Omental fat pad (tissue), 4 donors: ENCODE measurements around the gene KLHL25. TPM values are rescaled to one million over a fixed set of nuclear protein-coding genes. Genes with fewer than 3 reads are reported as not detected.
A peak's percentile ranks its signal among the peaks of the same experiment; 100 is the strongest.
"Not testable (repeated sequence)": the region's sequence is repeated elsewhere in the genome, so short reads cannot be mapped to it uniquely, and the experiment has no call there.

Experiments
- ATAC-seq: fragments of 150-250 bp; one replicate; pipeline ENCODE4 v1.9.1; 2016; ENCODE audit warnings: mild to moderate bottlenecking, moderate library complexity; ENCODE audit not compliant: low FRiP score
- DNase-seq: peaks from one replicate; pipeline ENCODE4 v3.0.0-alpha.2; 2019; ENCODE audit warnings: low spot score
- total RNA-seq, 4 donors: library from RNA; depleted of rRNA; stranded (reverse); fragments of >200 nt; gene quantifications; one replicate each; pipeline ENCODE4 v1.1.0, GENCODE V29; 2016
- TF ChIP-seq, protein P1 (sequence below), 3 donors: fragments of 450-650 bp; IDR thresholded peaks; one replicate each; pipeline ENCODE4 v1.5.1; 2016 to 2017; ENCODE audit warnings: antibody characterized with exemption in 3 of 3, mild to moderate bottlenecking in 3 of 3, moderate library complexity in 2 of 3

The KLHL25 gene
- total RNA-seq, 4 donors from 2014 or later, result 12.0 to 45.8 (median 22.3) TPM

DNA sequence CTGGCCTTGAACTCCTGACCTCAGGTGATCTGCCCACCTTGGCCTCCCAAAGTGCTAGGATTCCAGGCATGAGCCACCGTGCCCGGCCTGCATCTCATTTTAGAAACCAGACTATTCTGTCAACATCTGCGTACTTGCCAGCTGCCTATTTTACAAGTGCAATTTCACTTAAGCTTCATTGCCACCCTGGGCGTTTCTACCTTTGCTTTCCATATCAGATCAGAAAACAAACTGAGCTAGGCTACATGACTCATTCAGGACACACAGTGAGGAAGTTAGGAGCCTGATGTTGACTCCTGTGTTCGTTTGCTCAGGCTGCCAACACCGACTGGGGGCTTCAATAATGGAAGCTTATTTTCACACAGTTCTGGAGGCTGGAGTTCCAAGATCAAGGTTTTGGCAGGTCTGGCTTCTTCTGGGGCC is 42.3 kb upstream of the KLHL25 start:
- no peak for ATAC-seq
- TF ChIP-seq, protein P1, sequence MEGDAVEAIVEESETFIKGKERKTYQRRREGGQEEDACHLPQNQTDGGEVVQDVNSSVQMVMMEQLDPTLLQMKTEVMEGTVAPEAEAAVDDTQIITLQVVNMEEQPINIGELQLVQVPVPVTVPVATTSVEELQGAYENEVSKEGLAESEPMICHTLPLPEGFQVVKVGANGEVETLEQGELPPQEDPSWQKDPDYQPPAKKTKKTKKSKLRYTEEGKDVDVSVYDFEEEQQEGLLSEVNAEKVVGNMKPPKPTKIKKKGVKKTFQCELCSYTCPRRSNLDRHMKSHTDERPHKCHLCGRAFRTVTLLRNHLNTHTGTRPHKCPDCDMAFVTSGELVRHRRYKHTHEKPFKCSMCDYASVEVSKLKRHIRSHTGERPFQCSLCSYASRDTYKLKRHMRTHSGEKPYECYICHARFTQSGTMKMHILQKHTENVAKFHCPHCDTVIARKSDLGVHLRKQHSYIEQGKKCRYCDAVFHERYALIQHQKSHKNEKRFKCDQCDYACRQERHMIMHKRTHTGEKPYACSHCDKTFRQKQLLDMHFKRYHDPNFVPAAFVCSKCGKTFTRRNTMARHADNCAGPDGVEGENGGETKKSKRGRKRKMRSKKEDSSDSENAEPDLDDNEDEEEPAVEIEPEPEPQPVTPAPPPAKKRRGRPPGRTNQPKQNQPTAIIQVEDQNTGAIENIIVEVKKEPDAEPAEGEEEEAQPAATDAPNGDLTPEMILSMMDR (IDR thresholded peaks at IDR 0.05), result no peak
- DNase-seq, result no peak

DNA sequence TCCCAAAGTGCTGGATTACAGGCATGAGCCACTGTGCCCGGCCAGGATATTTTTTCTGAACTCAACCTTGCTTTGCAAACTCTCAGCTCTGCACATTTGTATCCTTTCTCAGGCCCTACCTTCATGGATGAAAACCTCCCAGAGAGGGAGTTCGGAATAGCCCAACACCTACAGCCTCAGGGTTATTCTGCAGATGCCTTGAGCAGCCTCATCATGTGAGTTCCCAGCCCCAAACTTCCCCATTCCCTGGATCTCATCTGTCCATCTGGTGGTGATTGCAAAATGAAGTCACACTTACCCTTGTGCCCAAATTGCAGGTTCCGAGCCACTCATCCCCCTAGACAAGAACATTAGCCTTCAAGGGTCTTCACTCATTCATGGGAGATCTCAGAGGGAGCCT is 39.9 kb upstream of the KLHL25 start:
- DNase-seq (no peak), ATAC-seq (no peak)
- TF ChIP-seq, protein P1 (IDR thresholded peaks at IDR 0.05), result no peak

DNA sequence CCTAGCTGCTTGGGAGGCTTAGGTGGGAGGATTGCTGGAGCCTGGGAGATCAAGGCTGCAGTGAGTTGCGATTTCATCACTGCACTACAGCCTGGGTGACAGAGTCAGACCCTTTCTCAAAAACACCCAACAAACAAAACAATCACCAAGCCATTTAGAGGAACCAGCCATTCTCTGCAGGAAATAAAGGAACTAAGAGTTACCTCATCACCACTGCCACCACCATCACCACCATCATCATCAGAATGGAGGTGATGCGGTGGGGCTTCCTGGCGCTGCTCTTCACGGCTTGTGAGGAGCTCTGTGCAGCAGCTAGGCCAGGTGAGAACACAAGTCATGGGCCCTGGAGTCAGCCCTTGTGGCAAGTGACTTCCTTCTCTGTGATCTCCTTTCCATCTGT is 37.7 kb upstream of the KLHL25 start:
- TF ChIP-seq, protein P1 (IDR thresholded peaks at IDR 0.05), result no peak
- DNase-seq (no peak), ATAC-seq (no peak)

DNA sequence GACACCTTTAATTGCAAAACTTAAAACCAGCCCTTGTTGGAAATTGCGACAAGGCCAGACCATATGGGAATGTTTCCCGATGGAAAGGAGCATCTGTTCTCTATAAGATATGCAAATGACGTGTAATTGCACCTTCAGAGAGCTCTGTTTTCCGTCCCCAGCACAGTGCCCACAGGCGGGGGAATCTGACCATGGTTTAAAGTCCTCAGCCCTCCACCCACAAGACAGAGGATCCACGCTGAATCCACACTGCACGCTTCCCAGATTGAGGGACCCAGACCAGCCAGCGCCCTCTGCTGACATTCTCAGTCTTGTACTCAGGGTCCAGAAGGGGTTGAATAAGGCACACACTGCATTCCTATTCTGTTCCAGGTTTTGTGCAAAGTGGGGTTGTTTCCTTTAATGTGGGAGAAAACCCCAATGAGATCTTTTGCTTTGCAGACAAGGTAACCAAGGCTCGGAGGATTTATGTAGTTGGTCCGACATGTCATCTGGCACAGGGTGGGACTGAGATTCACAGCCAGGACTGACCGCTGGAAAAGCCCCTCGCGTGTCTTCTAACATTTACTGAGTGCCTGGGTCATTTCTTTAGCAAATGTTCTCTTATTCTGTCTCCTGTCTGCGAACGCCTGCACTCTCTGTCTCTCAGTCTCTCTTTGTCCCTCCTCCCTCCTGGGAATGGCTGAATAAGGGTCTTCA is 36.8 kb upstream of the KLHL25 start:
- TF ChIP-seq, protein P1 (IDR thresholded peaks at IDR 0.05), result peak in 1 of 3 donors; percentile 16
- DNase-seq (peak; percentile 39), ATAC-seq (peak; percentile 72)

DNA sequence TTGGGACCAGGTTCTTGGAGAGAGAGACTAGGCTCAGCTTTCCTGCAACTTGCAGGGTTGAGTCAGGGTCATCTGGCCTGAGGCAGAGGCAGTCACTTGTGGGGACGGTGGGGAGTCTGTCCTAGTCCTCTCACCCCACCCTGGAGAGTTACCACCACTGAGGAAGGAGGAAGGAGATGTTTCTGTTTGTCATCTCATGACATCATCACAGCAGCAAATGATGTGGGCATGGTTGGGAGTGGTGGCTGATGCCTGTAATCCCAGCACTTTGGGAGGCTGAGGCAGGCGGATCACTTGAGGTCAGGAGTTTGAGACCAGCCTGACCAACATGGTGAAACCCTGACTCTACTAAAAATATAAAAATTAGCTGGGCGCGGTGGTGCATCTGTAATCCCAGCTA is 35.0 kb upstream of the KLHL25 start:
- DNase-seq, ATAC-seq: not testable (repeated sequence)

DNA sequence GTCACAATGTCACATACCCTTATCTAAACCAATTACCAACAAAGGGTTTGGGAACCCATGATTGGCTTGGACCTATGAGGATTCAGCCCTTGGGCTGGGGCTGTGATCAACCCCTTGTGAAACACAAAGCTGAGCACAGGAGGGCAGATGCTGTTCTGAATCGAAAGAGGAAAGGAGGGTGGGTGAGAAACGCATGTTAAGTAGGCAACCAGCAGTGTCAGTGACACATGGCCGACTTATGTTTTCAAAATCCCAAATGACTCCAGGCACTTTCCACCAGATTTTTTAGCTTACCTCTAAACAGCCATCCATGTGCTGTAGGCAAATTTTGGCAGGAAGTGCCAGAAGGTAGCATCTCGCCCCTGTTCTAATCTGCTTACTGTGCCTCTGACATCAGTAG is 34.1 kb upstream of the KLHL25 start:
- DNase-seq (no peak), ATAC-seq (no peak)
- TF ChIP-seq, protein P1 (IDR thresholded peaks at IDR 0.05), result no peak

DNA sequence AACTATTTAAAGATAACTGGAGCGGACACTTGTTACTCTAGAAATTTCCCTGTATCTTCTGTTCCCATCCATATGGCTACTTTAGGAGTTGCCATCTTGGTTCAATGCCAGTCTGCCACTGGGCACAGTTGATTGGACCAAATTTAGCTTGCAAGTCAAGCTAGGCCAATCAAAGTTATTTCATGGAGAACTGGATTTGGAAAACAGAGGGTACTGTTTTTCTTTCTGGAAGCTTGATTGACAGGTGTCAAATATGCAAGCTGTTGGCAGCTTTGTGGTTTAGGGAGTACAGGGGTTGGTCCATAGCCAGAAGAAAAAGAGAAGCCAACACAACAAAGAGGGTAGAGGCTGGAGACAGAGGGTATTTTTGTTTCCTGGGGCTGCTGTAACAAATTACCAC is 33.4 kb upstream of the KLHL25 start:
- TF ChIP-seq, protein P1 (IDR thresholded peaks at IDR 0.05), result no peak
- no peak for ATAC-seq
- DNase-seq, result no peak
